Measurements from ENCODE around the gene FAM222A.

DNA sequence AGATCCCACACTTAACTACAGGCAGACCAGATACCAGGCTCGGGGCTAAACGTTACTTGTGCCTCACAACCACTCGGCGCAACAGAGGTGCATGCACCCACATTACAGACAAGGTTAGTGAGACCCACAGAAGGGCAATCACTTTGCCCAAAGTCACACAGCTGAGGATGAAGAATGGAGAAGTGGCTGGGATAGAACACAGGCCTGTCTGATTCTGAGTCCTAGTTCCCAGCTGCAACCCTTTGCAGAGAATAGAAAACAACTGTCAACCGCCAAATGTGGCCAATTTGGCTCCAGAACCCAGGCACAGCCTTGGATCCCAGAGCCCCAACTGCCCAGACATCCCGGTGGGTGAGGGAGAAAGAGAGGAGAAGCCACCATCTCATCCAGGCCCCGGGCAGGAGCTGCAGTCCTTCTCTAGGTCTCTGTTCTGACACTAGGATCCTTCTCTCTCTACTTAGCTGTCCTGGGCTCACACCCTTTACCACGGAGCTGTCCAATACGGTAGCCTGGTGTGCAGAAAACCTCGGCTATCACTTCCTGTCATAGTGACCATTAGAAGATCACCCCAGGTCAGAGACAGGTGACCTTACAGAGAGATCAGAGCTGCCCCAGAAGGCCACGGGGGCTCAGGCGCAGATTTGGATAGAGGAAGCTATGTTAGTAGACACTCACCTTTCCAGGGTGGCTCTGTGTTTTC is 59.1 kb downstream of the FAM222A start:
- TF ChIP-seq EZH2phosphoT487 (IDR thresholded peaks at IDR 0.05; ENCODE audit: insufficient read depth, low read depth) = no peak
- no peak for TF ChIP-seq EZH2 (IDR thresholded peaks at IDR 0.05; ENCODE audit: insufficient read depth, poor library complexity, severe bottlenecking)

Data from GM23248 (cell line).